ENCODE measurements around the gene WIF1. TPM values are rescaled to one million over a fixed set of nuclear protein-coding genes. Genes with fewer than 3 reads are reported as not detected.

Gene WIF1
- total and polyA plus RNA-seq, 2 of the 4 experiments (the other 2 are of a cell fraction): not detected

GRCh38 chr12:65005716-65006115 is 115.4 kb downstream of the WIF1 start:
- H4K5ac ChIP-seq (ENCODE audit: low read depth, low read length): no peak overlapping the region
- ChIA-PET POLR2A (ENCODE audit: unreplicated experiment) (no interaction called here), CTCF (no interaction called here)
- H3K23ac ChIP-seq (ENCODE audit: low read depth, low read length): no peak overlapping the region
- H3K9me1 ChIP-seq (ENCODE audit: insufficient read depth, low read length): no peaks in the 10 kb centered on the region
- no peak overlapping the region for H3K27ac ChIP-seq (ENCODE audit: insufficient read depth, low read length)
- no peaks in the 10 kb centered on the region for H3K4me1 ChIP-seq (ENCODE audit: control insufficient read depth, insufficient read depth, low read length)
- no peaks in the 10 kb centered on the region for H4K20me1 ChIP-seq (ENCODE audit: insufficient read depth, low read length)
- H3K18ac ChIP-seq (ENCODE audit: low read depth, low read length): no peak overlapping the region
- intact Hi-C loops (cut with micrococcal nuclease): no loop called here
- no peak overlapping the region for H3K9ac ChIP-seq (ENCODE audit: low read depth, low read length)
- H3K9me3 ChIP-seq (ENCODE audit: control insufficient read depth, insufficient read depth, low read length): no peaks in the 10 kb centered on the region
- no peak overlapping the region for H2BK5ac ChIP-seq (ENCODE audit: low read depth, low read length, poor library complexity, severe bottlenecking)
- H3K4me3 ChIP-seq (ENCODE audit: insufficient read depth, low read depth, low read length): no peak overlapping the region
- H4K91ac ChIP-seq (ENCODE audit: insufficient read depth, low read depth, low read length): no peak overlapping the region
- no peak overlapping the region for H2BK20ac ChIP-seq (ENCODE audit: low read depth, low read length)
- BruUV-seq (replicated peaks): no TSS peak
- ATAC-seq (ENCODE audit: low read depth) (no peak), DNase-seq (no peak)
- H2BK120ac ChIP-seq (ENCODE audit: low read depth, low read length): no peak overlapping the region
- no peak overlapping the region for H3K4ac ChIP-seq (ENCODE audit: low read depth, low read length)
- H2AFZ ChIP-seq (replicated peaks; ENCODE audit: low read length, poor library complexity): no peak overlapping the region
- no peak overlapping the region for H3K4me2 ChIP-seq (ENCODE audit: low read depth, low read length)
- H3K27me3 ChIP-seq (ENCODE audit: control insufficient read depth, insufficient read depth, low read length): no peaks in the 10 kb centered on the region; the same call in 1 of the 2 replicates
- H2AK5ac ChIP-seq (ENCODE audit: low read depth, low read length): no peak overlapping the region
- WGBS, 2 experiments (ENCODE audit: extremely low coverage in 2 of 2, insufficient read length in 1 of 2): no CpG with 5 or more reads among the region's 2 CpGs
- no peaks in the 10 kb centered on the region for H3K36me3 ChIP-seq (ENCODE audit: control insufficient read depth, insufficient read depth, low read length)
- no peak overlapping the region for H4K8ac ChIP-seq (ENCODE audit: low read depth in 2 of 2, low read length in 2 of 2)
- no peak for TF ChIP-seq CHD1 (IDR thresholded peaks at IDR 0.05; ENCODE audit: low read depth, low read length)
- no peak for TF ChIP-seq CEBPB (IDR thresholded peaks at IDR 0.05; ENCODE audit: low read depth, low read length)
- TF ChIP-seq ELK1 (IDR thresholded peaks at IDR 0.05; ENCODE audit: borderline replicate concordance, low read depth, low read length): no peak
- no peak for TF ChIP-seq BHLHE40 (IDR thresholded peaks at IDR 0.05; ENCODE audit: low read depth, low read length)
- TF ChIP-seq POLR2A (IDR thresholded peaks at IDR 0.05; ENCODE audit: low read depth, low read length): no peak
- TF ChIP-seq NFE2L2 (IDR thresholded peaks at IDR 0.05; ENCODE audit: low read depth, low read length): no peak
- TF ChIP-seq RFX5 (IDR thresholded peaks at IDR 0.05; ENCODE audit: low read depth, low read length): no peak
- TF ChIP-seq CTCF (conservative IDR thresholded peaks at IDR 0.05; ENCODE audit: low read depth, low read length): no peak
- TF ChIP-seq MXI1 (IDR thresholded peaks at IDR 0.05; ENCODE audit: borderline replicate concordance, low read depth, low read length): no peak
- no peaks in the 10 kb centered on the region for H3K79me1 ChIP-seq (ENCODE audit: low read depth in 1 of 2, low read length in 2 of 2)
- dilution Hi-C loops (cut with HindIII; ENCODE audit: low sequenced_read_pairs, unreplicated experiment): no loop called here
- H2AK9ac ChIP-seq (replicated peaks; ENCODE audit: low read depth, low read length, poor library complexity): no peak overlapping the region
- no peak overlapping the region for H3K14ac ChIP-seq (replicated peaks; ENCODE audit: low read depth, low read length)
- no peak overlapping the region for H3K56ac ChIP-seq (ENCODE audit: extremely low read depth, insufficient read depth, low read length)
- in situ Hi-C loops (cut with MboI; ENCODE audit: low sequenced_read_pairs): no loop called here
- H2BK15ac ChIP-seq (ENCODE audit: low read depth, low read length): no peak overlapping the region

Measured in IMR-90 (cell line).